Endothelial cell of umbilical vein (primary cell): ENCODE data around the gene POMC. TPM values are rescaled to one million over a fixed set of nuclear protein-coding genes. Genes with fewer than 3 reads are reported as not detected.

Experiments used
- BruUV-seq: library from RNA; stranded (reverse); fragments of 400-500 nt; replicated peaks from 2 replicates; lab custom pipeline; 2021; lab: Mats Ljungman, UMichigan
- CTCF ChIA-PET: fragments of 300-600, 350-600 bp; sonication (Branson Sonifier 250); formaldehyde crosslinking; loops from one replicate; lab custom pipeline; 2021; ENCODE audit warnings: antibody characterized with exemption, inconsistent platforms; lab: Charles Lee
- POLR2A ChIA-PET: fragments of 300-600, 350-600 bp; sonication (Branson Sonifier 250); formaldehyde crosslinking; loops from one replicate; lab custom pipeline; 2021; ENCODE audit warnings: antibody characterized with exemption, inconsistent platforms; lab: Charles Lee
- DNase-seq: peaks from one replicate; pipeline ENCODE4 v3.0.0-alpha.2; 2011; ENCODE audit warnings: low read depth, low spot score
- FAIRE-seq: peaks from 2 replicates; lab custom pipeline; 2011; peaks lifted over from hg19 to GRCh38; lab: Jason Lieb, UNC
- H2AFZ ChIP-seq: 2 replicates; pipeline ENCODE4 v1.6.0; 2012; ENCODE audit warnings: low read depth, low read length, control low read depth, inconsistent platforms
- H3K27ac ChIP-seq: 2 replicates; pipeline ENCODE4 v1.5.1; 2011; ENCODE audit warnings: low read depth, mild to moderate bottlenecking, control low read depth, low read length, moderate library complexity; ENCODE audit not compliant: insufficient read depth
- H3K27me3 ChIP-seq, 2 experiments: 2 replicates each; pipeline versions ENCODE4 v1.6.0 to v1.6.1; 2011; ENCODE audit warnings: low read length in 2 of 2, mixed read lengths in 1 of 2; ENCODE audit not compliant: control insufficient read depth in 2 of 2, insufficient read depth in 2 of 2
- H3K36me3 ChIP-seq, 2 experiments: 2 replicates in 1 of 2; 3 replicates in 1 of 2; pipeline ENCODE4 v1.5.1; 2011; ENCODE audit warnings: low read length in 2 of 2, mild to moderate bottlenecking in 1 of 2, moderate library complexity in 1 of 2; ENCODE audit not compliant: control insufficient read depth in 2 of 2, insufficient read depth in 2 of 2; ENCODE audit errors: extremely low read depth in 1 of 2
- H3K4me1 ChIP-seq: 3 replicates; pipeline ENCODE4 v1.5.1; 2011; ENCODE audit warnings: mild to moderate bottlenecking, low read length; ENCODE audit not compliant: control insufficient read depth, insufficient read depth; ENCODE audit errors: extremely low read depth
- H3K4me2 ChIP-seq: 2 replicates; pipeline ENCODE4 v1.6.1; 2011; ENCODE audit warnings: low read length, control low read depth, mixed read lengths; ENCODE audit not compliant: insufficient read depth
- H3K4me3 ChIP-seq, 3 experiments: fragments of 200-600 bp in 1 of 3; sonication (generic), shearing (Covaris generic) in 1 of 3; replicated peaks in 1 of 3; 2 replicates each; pipeline ENCODE4 v1.5.1; 2011 to 2016; ENCODE audit warnings: control low read depth in 3 of 3, low read length in 3 of 3, mild to moderate bottlenecking in 2 of 3, inconsistent platforms in 1 of 3, low read depth in 1 of 3, moderate library complexity in 1 of 3; ENCODE audit not compliant: insufficient read depth in 1 of 3
- H3K79me2 ChIP-seq: 2 replicates; pipeline ENCODE4 v1.6.0; 2012; ENCODE audit warnings: low read length, inconsistent platforms; ENCODE audit not compliant: control insufficient read depth, insufficient read depth
- H3K9ac ChIP-seq: replicated peaks from 2 replicates; pipeline ENCODE3; 2011; ENCODE audit warnings: low read length, control low read depth; ENCODE audit not compliant: insufficient read depth; ENCODE audit errors: extremely low read depth
- H3K9me1 ChIP-seq: replicated peaks from 3 replicates; pipeline ENCODE4 v1.6.0; 2011; ENCODE audit warnings: mild to moderate bottlenecking, low read length; ENCODE audit not compliant: control insufficient read depth, insufficient read depth; ENCODE audit errors: extremely low read depth
- H3K9me3 ChIP-seq: replicated peaks from 2 replicates; pipeline ENCODE4 v1.5.1; 2012; ENCODE audit warnings: low read length, inconsistent platforms; ENCODE audit not compliant: control insufficient read depth, insufficient read depth
- H4K20me1 ChIP-seq: replicated peaks from 2 replicates; pipeline ENCODE3; 2011; ENCODE audit warnings: mild to moderate bottlenecking, low read length; ENCODE audit not compliant: control insufficient read depth, insufficient read depth; ENCODE audit errors: extremely low read depth
- CTCF ChIP-seq, 2 donors: IDR thresholded peaks; 1 replicate in 1 of 2; 2 replicates in 1 of 2; pipeline ENCODE4 v1.5.1; 2011; ENCODE audit warnings: low read length in 2 of 2, mild to moderate bottlenecking in 2 of 2, moderate library complexity in 2 of 2, control low read depth in 1 of 2, inconsistent platforms in 1 of 2, low read depth in 1 of 2; ENCODE audit not compliant: insufficient read depth in 1 of 2; ENCODE audit errors: extremely low read depth in 1 of 2
- EZH2 ChIP-seq: IDR thresholded peaks from 2 replicates; pipeline ENCODE4 v1.6.1; 2012; ENCODE audit warnings: borderline replicate concordance, low read depth, mild to moderate bottlenecking, moderate library complexity, low read length, inconsistent platforms; ENCODE audit not compliant: severe bottlenecking
- FOS ChIP-seq: IDR thresholded peaks from 2 replicates; pipeline ENCODE4 v1.6.1; 2011; ENCODE audit warnings: mild to moderate bottlenecking, low read length, moderate library complexity, borderline replicate concordance; ENCODE audit not compliant: insufficient read depth
- GATA2 ChIP-seq: IDR thresholded peaks from 2 replicates; pipeline ENCODE4 v1.7.0; 2011; ENCODE audit warnings: low read depth, mild to moderate bottlenecking, moderate library complexity, mixed read lengths, low read length; ENCODE audit not compliant: insufficient read length, insufficient read depth
- JUN ChIP-seq: IDR thresholded peaks from 2 replicates; pipeline ENCODE4 v1.6.1; 2011; ENCODE audit warnings: borderline replicate concordance, low read depth; ENCODE audit not compliant: insufficient read length, insufficient read depth
- MAX ChIP-seq: IDR thresholded peaks from 2 replicates; pipeline ENCODE4 v1.6.1; 2011; ENCODE audit not compliant: insufficient read depth, insufficient read length
- MYC ChIP-seq: IDR thresholded peaks from one replicate; pipeline ENCODE4 v1.6.1; 2011; ENCODE audit warnings: mild to moderate bottlenecking, low read depth, low read length
- POLR2A ChIP-seq: IDR thresholded peaks from 2 replicates; pipeline ENCODE4 v1.6.1; 2012; ENCODE audit warnings: low read depth, mild to moderate bottlenecking, control low read depth, low read length
- POLR2AphosphoS5 ChIP-seq: IDR thresholded peaks from 2 replicates; pipeline ENCODE4 v1.6.1; 2012; ENCODE audit warnings: low read depth, mild to moderate bottlenecking, control low read depth, low read length, moderate library complexity; ENCODE audit not compliant: insufficient read depth
- dilution Hi-C: fragments of 300-500 bp; cut with MboI; formaldehyde crosslinking; loops from one replicate; pipeline ENCODE4 v1.15.0; 2019; ENCODE audit warnings: low sequenced_read_pairs; ENCODE audit not compliant: extremely low pct_ligation_motif_present
- intact Hi-C: fragments of 100-400 bp; cut with micrococcal nuclease; formaldehyde crosslinking; loops from one replicate; pipeline ENCODE4 v1.10.0; 2022
- polyA plus RNA-seq, 4 experiments: library from polyadenylated mRNA; depleted of rRNA in 3 of 4; stranded (reverse) in 3 of 4; unstranded in 1 of 4; fragments of >200 nt; gene quantifications; 2 replicates each; pipeline versions ENCODE4 v1.2.1 to v1.2.3, GENCODE V29; 2011 to 2012; ENCODE audit warnings: missing spikeins in 1 of 4
- total RNA-seq: library from RNA; stranded (reverse); gene quantifications from 2 replicates; pipeline ENCODE4 v1.2.3, GENCODE V29; 2021

POMC gene
- total and polyA plus RNA-seq, 2 donors (not counting 3 experiments of a cell fraction or from before 2014, with no cell fraction given): 2.4 to 2.7 TPM

GRCh38 chr2:25132299-25132635 lies 36.1 kb downstream of the POMC start:
- CTCF ChIA-PET: interaction anchor here (0.7 to 17.9 kb wide), 4 partner anchors 63 to 722 kb away, joined by 3 to 679 read pairs (median 4); no protein-coding TSS in a partner anchor
- Histone ChIP-seq H3K4me2 (no peak overlapping the region), H3K36me3 (no peaks in the 10 kb centered on the region), H3K9me1 (no peaks in the 10 kb centered on the region), H3K4me3 (no peak overlapping the region), H3K79me2 (no peaks in the 10 kb centered on the region), H3K4me1 (peaks cover 4% of the 10 kb centered on the region), H3K27me3 (peaks cover 7 to 24% of the 10 kb centered on the region in 2 experiments), H3K9ac (no peak overlapping the region), H3K27ac (no peak overlapping the region), H4K20me1 (no peaks in the 10 kb centered on the region), H3K9me3 (no peaks in the 10 kb centered on the region), H2AFZ (no peak overlapping the region)
- POLR2A ChIA-PET: no interaction called here
- DNase-seq (no peak), FAIRE-seq (peak; percentile 40)
- dilution Hi-C loops: no loop called here
- intact Hi-C loops: no loop called here
- no TSS peak for BruUV-seq
- no peak for TF ChIP-seq FOS
- no peak for TF ChIP-seq JUN
- TF ChIP-seq EZH2: no peak
- no peak for TF ChIP-seq POLR2A
- TF ChIP-seq CTCF (IDR thresholded peaks at IDR 0.05; ENCODE audit: extremely low read depth in 1 of 2, insufficient read depth in 1 of 2, low read depth in 1 of 2, low read length in 2 of 2): no peak
- TF ChIP-seq GATA2: no peak
- no peak for TF ChIP-seq MAX
- no peak for TF ChIP-seq MYC
- TF ChIP-seq POLR2AphosphoS5: no peak
